GM18511 (cell line): ENCODE results near the gene GYPC.
"Not testable (repeated sequence)": the region's sequence is repeated elsewhere in the genome, so short reads cannot be mapped to it uniquely, and the experiment has no call there.

Experiments
- ATAC-seq: cut with Tn5 transposase; IDR thresholded peaks from one replicate; pipeline ENCODE4 v1.9.1; 2021; ENCODE audit warnings: mild to moderate bottlenecking, moderate library complexity; ENCODE audit not compliant: unreplicated experiment

The GYPC gene

DNA sequence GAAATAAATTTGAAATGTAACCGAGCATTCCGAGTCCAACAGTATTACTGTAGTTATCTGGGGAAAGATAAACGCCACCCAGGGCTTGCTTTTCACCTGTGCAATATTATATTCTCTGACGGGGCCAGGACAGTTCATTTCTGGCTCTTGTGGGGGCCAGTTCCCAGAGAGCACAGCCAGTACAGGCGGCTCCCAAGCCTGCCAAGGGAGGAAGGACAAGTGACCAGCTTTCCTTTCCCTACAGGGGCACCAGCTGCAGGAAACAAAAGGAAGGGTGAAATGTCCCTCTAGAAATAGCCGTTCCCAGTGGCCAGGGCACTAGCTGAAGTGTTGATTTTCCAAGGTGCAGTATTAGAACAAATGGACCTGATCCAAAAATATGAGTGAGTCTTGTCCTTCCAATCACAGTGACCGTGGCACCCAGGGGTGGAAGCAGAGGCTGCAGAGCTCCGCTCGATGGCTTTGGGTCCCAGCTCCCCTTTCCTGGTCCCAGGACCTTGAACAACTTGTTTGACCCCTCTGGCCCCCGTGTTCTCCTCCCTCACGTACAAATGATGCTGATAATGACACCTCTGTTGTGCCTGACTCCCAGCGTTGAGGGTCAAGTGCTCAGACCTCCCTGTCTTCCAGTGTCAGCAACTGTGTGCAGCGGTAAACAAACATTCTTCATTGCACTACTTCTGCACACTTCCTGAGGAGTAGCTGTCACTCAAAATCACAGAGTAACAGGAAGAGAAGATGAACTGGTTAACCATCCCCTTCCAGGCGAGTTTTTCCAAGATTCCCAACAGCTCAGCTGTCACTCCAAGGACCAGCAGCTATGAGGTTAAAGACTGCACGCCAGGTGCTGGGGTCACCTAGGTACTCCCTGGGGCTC is 40.9 kb downstream of the GYPC start:
- no peak for ATAC-seq

DNA sequence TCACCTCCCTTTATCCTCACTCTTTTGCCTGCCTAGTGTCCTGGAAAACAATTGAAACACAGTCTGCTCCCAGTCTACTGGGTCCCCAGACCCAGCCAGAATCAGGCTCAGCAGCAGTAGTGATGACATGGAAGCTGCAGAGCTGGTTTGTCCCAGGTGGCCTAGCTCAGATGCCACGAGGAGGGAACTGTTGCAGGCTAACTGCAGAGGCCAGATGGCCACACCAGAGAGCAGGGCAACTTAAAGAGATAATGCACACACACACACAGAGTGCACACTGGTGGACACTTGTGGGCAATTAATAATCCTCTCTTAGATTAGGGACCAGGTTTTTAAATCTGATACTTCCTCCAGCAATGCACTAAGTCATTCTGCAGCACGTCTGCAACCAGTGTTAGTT is 42.4 kb downstream of the GYPC start:
- ATAC-seq = no peak

DNA sequence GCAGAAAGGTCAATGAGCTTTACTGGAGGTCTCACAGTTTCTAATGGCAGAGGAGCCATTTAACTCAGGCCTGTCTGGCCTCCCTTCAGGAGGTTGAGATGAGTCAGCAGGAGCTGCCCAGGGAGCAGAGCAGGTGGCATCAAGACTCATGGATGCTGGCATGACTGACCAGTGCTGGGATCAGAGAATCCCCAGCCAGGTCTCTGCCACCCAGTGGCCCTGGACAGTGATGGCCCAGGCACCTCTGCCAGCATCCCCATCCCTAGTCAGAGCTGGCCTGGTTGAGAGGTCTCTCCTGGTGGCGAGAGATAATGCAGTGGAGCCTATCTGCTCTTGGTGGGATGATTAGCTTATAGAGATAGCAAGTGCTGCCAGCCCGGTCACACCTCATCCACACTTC is 43.1 kb downstream of the GYPC start:
- no peak for ATAC-seq

DNA sequence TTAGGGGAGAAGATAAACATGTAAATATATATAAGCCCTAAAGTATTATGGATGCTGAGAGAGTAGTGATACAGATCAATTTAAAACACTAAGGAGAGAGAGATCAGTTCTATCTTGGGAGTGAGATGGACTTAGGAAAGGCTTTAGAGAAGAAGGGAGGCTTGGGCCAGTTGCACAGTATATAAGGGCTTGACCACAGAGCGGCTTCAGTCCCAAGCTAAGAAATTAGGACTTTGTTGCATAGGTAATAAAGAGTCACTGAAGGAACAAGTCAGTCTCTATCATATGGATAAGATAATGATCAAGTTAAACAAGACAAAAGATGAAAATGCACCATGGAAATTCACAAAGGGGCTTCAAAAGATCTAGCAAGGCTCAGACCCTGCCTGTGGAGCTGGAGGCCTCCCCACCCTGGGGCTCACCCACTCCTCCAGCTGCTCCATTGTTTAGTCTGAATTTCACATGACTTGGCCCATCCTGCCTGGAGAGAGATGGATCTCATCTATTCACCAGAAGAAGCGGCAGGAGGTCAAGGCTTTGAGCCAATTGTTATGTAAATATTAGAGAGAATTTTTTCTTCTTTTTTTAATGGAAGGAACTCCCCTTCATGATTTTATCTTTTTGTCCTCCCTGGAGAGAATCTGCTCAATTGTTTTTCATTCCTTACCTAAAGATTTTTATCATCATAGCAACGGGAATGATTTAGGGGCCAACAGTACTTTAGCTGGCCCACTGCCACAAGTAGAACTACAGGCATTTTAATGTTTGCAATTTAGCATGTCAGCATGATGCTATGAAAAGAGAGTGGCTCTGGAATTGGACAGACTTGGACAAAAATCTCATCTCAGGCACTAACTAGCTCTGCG is 44.0 kb downstream of the GYPC start:
- no peak for ATAC-seq

DNA sequence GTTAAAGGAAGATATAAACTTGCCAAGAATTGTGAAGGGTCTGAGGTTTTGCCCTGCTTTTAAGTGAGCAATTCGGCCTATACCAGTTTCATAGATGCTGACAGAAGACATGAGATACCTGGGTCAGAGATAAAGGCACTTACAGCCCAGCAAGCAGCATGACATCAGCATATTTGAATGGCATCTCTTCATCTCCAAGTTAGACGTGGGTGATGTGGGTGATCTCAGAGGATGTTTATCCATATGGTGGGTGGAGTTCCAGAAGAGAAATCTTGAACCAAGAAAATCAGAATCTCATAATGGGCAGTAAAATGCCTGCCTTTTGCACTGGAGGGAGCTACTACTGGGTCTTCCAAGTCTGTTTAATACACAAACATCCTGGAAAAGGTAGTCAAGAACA is 44.7 kb downstream of the GYPC start:
- ATAC-seq = no peak

DNA sequence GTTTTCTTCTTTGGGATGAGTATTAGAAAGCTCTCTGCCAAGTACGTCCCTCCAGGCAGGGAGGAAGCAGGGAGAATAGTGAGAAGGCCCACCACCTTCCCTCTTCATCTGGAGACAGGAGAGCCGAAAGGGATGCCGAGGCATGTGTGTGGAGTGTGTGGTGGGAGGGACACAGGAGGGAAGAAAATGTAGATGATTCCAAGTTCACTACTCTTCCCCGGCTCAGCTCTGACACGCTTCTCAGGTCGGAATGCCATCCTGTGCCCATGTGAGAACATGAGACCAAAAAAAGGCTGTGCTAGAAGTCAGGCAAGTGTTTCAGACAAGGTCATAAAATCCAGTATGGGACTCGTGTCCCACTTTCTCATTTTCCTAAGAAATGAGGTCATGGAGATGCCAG is 47.4 kb downstream of the GYPC start:
- ATAC-seq = no peak

DNA sequence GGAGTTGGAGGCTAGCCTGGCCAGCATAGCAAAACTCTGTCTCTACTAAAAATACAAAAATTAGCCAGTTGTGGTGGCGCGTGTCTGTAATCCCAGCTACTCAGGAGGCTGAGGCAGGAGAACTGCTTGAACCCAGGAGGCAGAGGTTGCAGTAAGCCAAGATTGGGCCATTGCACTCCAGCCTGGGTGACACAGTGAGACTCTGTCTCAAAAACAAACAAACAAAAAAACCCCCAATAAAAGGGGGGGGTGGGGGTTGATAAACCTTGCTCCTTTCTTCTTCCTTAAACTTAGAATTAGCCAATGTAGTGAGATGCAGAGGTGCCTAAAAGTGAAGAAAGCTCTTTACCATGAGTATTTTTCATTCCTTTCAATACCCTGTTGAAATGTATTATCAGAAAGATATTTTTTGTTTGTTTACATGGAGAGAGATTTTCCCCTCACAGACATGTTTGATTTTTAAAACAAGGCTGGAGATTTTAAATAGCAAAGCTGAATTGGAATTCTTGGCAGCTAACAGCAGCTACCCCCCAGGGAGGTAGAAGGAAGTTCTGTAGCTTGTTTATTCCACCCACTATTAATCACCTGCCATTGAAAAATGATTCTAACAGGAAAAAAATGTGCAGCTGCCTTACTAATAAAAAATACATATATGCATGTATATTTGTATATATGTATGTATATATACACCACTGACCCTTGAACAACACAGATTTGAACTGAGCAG is 48.6 kb downstream of the GYPC start:
- ATAC-seq = no peak

DNA sequence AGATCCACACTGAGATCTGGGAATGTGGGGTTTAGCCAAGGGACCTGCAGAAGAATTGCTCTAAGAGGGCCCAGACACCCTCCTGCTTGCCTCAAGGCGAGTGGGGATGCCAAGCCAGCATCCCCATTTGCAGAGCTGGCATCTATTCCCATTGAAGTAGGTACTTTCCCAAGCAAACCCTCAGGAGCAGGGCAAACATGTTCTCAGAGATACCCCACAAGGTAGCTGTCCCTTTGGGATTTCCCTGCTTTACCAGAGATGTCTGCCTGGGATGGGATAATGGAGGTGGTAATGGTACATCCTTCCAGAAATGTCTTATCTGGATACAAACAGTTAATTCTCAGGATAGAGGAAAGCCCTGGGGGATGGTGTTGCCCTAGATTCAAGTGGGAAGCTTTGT is 51.2 kb downstream of the GYPC start:
- ATAC-seq = no peak

DNA sequence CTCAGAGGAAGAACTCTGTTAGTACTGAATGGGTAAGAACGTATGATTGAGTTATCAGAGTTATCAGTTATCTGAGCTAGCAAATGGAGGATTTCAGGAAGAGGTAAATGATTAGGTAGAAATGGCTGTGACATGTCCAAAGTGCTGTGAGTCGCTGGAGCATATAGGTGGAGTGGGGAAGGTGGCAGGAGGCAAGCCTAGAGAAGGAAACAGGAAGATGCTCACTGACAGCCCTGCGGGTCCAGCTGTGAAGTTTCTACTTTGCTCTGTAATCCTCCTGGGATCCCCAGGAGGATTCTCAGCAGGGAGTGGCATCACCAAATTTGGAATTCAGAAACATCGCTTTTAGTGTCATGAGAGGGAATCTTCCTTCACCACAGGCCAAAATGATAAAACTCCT is 52.0 kb downstream of the GYPC start:
- ATAC-seq = no peak

DNA sequence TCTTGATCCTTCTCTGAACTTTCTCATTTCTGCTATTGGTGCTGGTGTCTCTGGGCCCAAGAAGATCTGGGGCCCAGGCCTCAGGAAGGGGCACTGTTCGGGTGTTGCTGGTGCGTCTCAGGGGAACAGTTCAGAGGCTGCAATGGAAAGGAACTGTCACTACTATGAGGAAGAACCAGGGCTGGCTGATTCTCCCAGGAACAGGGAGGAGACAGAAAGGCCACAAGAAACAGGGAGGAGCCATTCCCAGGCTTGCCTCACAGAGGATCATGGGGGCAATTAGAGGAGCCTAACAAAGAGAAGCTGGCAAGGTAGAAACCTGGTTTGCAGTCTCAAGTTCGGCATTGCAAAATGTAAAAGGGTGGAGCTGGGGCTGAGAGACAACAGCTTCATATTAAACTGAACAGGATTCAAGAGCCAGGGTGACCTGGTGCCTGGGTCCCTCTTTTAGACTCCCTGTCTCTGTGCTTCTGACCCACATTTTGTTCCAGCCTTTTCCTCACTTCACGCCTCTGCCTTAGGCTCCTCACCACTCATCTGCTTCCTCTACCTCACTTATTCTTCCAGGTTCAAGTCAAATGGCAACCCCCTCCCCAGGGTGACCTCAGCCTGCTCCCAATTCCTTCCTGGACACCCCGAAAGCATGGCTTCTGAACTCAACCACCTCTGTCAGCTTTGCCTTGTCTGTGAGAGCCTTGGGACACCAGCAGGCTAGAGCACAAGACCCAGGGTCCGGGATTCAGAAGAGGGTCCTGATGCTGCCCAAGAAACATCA is 58.4 kb downstream of the GYPC start:
- no peak for ATAC-seq

DNA sequence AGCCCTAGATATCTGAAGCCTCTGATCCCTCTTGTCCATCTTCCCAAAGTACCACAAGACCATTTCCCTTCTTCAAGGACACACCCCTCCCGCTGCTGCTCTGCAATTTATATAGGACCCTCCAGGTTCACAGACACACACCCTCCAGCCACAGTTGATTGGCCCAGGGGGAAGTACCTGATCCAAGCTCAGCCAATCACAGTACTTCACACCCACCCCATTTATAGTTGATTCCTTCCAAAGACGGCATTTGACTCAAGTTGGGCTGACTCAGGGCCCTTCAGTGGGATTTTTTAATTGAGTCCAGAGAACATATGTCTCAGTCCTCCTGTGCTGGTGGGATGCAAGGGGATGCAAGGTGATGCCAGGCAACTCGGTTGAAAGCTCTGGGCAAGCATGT is 59.2 kb downstream of the GYPC start:
- ATAC-seq = no peak

DNA sequence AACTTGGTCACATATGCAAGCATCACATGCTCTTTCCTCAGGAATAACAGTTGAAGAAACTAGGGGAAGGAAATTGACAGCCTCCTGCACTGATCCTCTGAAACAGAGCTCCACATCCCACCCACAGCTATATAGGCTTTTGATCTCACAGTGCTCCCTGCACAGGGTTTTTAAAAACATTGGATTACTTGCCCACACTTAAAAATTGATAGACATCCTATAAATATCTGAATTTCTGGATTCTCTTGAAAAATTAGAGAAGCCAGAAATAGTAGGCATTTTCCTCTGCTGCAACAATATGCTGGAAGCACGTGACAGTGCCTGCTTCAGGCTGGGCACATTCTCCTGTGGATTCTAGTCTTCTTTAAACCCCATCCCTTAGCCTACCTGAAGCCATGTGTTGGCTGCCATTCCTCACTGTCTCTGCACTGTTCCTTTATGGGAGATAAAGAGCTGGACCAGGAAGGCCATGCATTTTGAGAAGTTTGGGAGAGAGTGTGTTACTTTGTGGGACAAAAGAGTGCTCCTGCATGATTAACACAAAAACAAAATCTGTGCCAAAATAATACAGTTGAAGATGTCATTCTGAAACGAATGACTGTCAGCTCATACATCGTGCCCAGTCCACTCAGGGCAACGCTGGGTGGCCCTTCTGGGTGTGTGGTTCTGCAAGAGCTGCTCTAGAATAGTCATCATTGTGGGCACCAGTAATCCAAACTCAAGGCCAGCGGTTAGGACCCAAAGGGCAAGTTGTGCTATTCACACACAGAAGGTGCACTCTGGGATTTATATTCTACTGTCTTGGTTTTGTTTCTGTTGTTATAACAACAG is 59.8 kb downstream of the GYPC start:
- no peak for ATAC-seq

DNA sequence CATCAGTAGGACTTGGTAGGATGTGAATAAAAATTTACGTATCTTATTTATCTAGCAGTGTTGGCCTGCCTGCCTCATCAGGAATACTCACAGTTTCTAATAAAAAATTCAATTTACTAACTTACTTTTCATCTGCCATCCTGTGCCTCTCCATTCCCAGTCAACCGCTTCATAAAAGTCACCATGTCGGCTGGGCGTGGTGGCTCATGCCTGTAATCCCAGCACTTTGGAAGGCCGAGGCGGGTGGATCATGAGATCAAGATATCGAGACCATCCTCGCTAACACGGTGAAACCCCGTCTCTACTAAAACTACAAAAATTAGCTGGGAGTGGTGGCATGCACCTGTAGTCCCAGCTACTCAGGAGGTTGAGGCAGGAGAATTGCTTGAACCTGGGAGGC is 61.3 kb downstream of the GYPC start:
- ATAC-seq = not testable (repeated sequence)

DNA sequence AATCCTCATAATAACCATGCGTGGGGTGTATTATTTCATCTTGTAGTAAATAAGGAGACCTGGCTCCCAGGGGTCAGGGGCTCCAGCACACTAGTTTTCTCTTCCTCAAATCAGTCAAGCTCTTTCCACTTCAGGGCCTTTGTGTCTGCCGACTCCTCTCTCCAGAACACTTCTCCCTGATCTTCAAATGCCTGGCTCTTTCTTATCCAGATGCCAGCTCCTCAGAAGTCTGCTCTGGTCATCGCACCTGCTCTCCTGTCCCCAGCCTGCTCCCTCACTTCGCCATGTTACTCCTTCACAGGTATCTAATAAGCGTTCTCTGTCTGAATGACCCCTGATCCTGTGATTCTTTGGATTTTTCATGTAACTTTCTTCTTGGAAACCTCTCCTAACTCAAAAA is 62.0 kb downstream of the GYPC start:
- no peak for ATAC-seq

DNA sequence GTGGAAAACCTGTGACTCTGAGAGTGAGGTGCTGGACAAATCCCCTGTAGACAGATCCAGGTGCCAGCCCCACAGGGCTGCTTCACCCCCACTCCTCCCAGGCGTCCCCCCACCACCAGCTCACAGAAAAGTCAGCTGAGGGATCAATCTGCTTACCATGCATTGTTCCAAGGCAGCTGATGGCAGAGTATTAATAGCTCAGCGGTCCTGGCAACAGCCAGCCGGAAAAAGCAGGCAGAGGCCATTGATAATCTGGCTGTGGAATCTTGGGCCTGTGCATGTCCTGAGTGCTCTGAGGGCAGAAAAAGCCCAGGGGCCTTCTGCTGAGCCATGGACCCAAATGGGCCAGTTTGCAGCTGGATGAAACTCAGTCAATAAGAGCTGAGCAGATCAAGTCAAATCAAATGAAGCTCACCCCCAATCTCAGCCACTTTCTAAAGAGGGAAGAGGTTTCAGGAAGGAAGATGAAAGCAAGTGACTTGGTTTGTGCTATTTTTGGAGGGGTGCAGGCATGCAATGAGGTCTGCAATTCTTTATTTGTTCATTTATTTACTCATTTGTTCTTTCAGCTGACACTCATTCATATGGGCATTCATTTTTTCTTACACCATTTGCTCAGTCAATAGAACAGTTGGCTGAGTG is 63.4 kb downstream of the GYPC start:
- ATAC-seq = no peak

DNA sequence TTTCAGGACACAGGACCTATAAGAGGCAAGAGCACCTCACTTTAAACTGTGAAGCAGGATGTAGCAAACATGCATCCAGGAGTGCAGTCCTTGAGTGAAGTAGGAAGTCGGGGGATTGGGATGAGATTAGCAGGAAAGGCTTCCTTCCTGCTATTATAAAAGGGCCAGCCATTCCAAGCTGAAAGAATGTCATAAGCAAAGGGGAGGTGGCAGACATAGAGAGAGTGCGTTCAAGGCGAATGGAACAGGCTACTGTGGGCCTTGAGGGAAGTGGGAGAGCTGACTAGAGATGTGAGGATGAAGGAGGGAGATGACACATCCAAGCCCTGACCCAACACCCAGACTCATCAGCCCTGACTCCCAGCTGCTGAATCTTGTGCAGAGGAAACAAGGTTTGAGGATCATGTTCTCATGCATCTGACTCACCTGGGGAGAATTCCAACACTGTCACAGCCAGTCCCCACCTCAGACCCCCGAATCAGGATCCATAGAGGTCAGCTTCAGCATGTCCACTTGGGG is 63.9 kb downstream of the GYPC start:
- no peak for ATAC-seq

DNA sequence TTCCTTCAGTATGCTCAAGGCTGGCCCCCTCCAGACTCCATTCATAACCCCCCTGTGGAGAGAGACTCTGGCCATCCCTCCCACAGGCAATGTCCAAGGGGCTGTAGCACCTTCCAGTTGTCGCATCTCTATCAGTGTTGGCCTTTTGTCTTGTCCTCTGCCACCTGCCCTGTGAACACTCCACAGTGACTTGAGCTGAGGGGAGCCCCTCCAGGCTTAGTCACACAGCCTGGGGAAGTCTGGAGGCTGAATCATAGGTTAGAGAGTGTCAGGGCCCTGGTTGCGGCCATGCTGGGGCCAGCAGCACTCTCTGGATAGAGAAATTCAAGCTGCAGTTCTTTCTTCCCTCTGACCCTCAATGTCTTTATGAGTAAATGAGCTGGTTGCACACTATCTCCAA is 64.7 kb downstream of the GYPC start:
- ATAC-seq = no peak

DNA sequence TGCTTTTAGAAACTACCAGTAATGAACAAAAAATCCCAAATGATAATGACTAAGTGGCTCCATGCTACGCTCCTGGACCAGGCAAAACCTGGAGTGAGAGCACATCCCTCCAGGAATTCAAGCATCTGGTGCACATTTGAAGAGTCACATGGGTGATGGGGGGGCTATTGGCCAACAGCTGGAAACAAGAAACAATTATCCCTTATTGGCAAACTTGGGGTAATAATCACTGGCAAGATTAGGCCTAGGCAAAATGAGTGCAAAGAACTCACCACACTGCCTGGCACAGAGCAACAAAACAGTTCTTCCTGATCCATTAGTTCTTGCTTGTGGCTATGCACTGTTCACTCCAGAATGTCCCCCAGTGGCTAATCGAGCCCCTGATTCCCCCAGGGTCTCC is 66.1 kb downstream of the GYPC start:
- no peak for ATAC-seq

DNA sequence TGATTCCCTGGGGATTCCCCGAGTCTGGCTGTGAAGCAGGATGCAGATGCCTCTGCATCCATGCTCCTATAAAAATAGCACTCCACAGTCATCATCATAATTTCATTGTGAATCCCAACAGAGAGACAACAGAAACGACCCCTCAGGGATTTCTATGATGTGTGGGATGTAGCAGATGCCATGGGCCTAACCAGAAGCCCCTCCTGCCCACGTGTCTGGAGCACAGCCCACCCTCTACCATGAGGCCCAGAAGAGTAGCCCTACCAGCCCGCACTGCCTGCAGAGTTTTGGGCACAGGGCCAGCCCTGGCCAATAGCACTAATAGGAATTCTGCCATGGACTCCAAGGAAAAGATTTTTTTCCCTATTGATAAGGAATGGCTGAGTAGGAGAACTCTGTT is 66.6 kb downstream of the GYPC start:
- no peak for ATAC-seq
